A549 (cell line): ENCODE measurements around the gene CTNNA3. TPM values are rescaled to one million over a fixed set of nuclear protein-coding genes. Genes with fewer than 3 reads are reported as not detected.

Source experiments
- ATAC-seq, 2 experiments: fragments of 200-7000 bp in 1 of 2; fragments of >200 bp in 1 of 2; cut with Nextera tagmentation in 1 of 2; cut with Tn5 transposase in 1 of 2; 3 replicates each; pipeline versions ENCODE4 v1.8.0 to v1.9.1; 2018 to 2020; ENCODE audit warnings: mild to moderate bottlenecking in 1 of 2, moderate library complexity in 1 of 2
- CTCF ChIA-PET: fragments of 300-600 bp; sonication (Branson Sonifier 250); formaldehyde crosslinking; extraction: SDS; loops from one replicate; lab custom pipeline; 2021; ENCODE audit warnings: antibody characterized with exemption, inconsistent platforms; lab: Yijun Ruan, JAX
- POLR2A ChIA-PET: fragments of 350-600 bp; formaldehyde crosslinking; extraction: SDS; loops from one replicate; lab custom pipeline; 2021; ENCODE audit warnings: antibody characterized with exemption, inconsistent platforms; lab: Yijun Ruan, JAX
- DNase-seq, 2 experiments: peaks; one replicate each; pipeline versions ENCODE4 v3.0.0 to v3.0.0-alpha.2; 2011 to 2016; ENCODE audit warnings: low read depth in 1 of 2, low spot score in 1 of 2
- FAIRE-seq: peaks from 2 replicates; lab custom pipeline; 2011; peaks lifted over from hg19 to GRCh38; lab: Jason Lieb, UNC
- H3K27ac ChIP-seq, 2 experiments: fragments of >200 bp; sonication (Bioruptor Twin); formaldehyde crosslinking; 3 replicates each; pipeline ENCODE4 v1.5.1; 2016 to 2017
- H3K4me1 ChIP-seq: fragments of >200 bp; sonication (Bioruptor Twin); formaldehyde crosslinking; 3 replicates; pipeline ENCODE4 v1.6.1; 2016
- H3K4me2 ChIP-seq: fragments of >200 bp; sonication (Bioruptor Twin); formaldehyde crosslinking; 3 replicates; pipeline ENCODE4 v1.6.1; 2016
- H3K4me3 ChIP-seq: fragments of >200 bp; sonication (Bioruptor Twin); formaldehyde crosslinking; 3 replicates; pipeline ENCODE4 v1.5.1; 2016
- H3K9me3 ChIP-seq: fragments of >200 bp; sonication (Bioruptor Twin); formaldehyde crosslinking; 3 replicates; pipeline ENCODE4 v1.6.1; 2016
- EHMT2 ChIP-seq: fragments of 200-600 bp; sonication (generic); IDR thresholded peaks from 2 replicates; pipeline ENCODE4 v1.6.1; 2016; ENCODE audit warnings: antibody characterized with exemption, low read depth, mild to moderate bottlenecking, moderate library complexity
- FOSL2 ChIP-seq, 2 experiments: fragments of 450-650 bp in 1 of 2; fragments of >200 bp in 1 of 2; sonication (Bioruptor Twin) in 1 of 2; formaldehyde crosslinking; IDR thresholded peaks; 2 replicates each; pipeline versions ENCODE4 v1.5.0 to v1.6.1; 2016 to 2020; ENCODE audit warnings: mild to moderate bottlenecking in 1 of 2, moderate library complexity in 1 of 2
- FOXS1 ChIP-seq: fragments of 250-450 bp; sonication (Bioruptor Pico); IDR thresholded peaks from 2 replicates; pipeline ENCODE4 v1.5.0; 2020; ENCODE audit warnings: mild to moderate bottlenecking, moderate library complexity
- GATA3 ChIP-seq: IDR thresholded peaks from 2 replicates; pipeline ENCODE4 v1.6.1; 2012; ENCODE audit warnings: borderline replicate concordance
- HOXA7 ChIP-seq: fragments of 250-450 bp; sonication (Bioruptor Pico); IDR thresholded peaks from 2 replicates; pipeline ENCODE4 v1.5.0; 2020; ENCODE audit warnings: mild to moderate bottlenecking, moderate library complexity
- HOXB13 ChIP-seq: fragments of 250-450 bp; sonication (Bioruptor Pico); IDR thresholded peaks from 2 replicates; pipeline ENCODE4 v1.5.0; 2020; ENCODE audit warnings: low read depth, mild to moderate bottlenecking, moderate library complexity
- MAFK ChIP-seq: fragments of 450-650 bp; IDR thresholded peaks from 2 replicates; pipeline ENCODE4 v1.6.1; 2014; ENCODE audit not compliant: partially characterized antibody
- NFE2L2 ChIP-seq: fragments of 150-350 bp; conservative IDR thresholded peaks from 2 replicates; pipeline ENCODE4 v1.6.1; 2014; ENCODE audit warnings: low read length
- POLR2A ChIP-seq: IDR thresholded peaks from 2 replicates; pipeline ENCODE4 v1.6.1; 2012; ENCODE audit warnings: mild to moderate bottlenecking, low read length
- RARB ChIP-seq: fragments of 250-450 bp; sonication (Bioruptor Pico); IDR thresholded peaks from 2 replicates; pipeline ENCODE4 v1.8.0; 2021; ENCODE audit warnings: mild to moderate bottlenecking, moderate library complexity
- ZC3H11A ChIP-seq: fragments of 450-650 bp; IDR thresholded peaks from 2 replicates; pipeline ENCODE4 v1.6.1; 2014; ENCODE audit warnings: antibody characterized with exemption, mild to moderate bottlenecking
- ZFP36 ChIP-seq: fragments of 450-650 bp; IDR thresholded peaks from 2 replicates; pipeline ENCODE4 v1.6.1; 2014; ENCODE audit warnings: borderline replicate concordance; ENCODE audit not compliant: partially characterized antibody
- WGBS: methylation state at CpG from one replicate; pipeline ENCODE4 v1.1.6; 2017; ENCODE audit errors: missing lambda C conversion rate; 5-methylcytosine and 5-hydroxymethylcytosine counted together
- polyA plus RNA-seq, 4 experiments: library from polyadenylated mRNA; depleted of rRNA in 3 of 4; stranded (reverse); fragments of >200 nt; fragmentation: RNase III in 1 of 4; extraction: RNeasy Plus Mini Kit Qiagen cat#74134 plus additional on column Dnase treatment in 1 of 4; gene quantifications; 2 replicates in 3 of 4; 3 replicates in 1 of 4; pipeline ENCODE4 v1.2.3, GENCODE V29; 2011 to 2017
- TF ChIP-seq, protein P1 (sequence below): fragments of >200 bp; sonication (Bioruptor Twin); formaldehyde crosslinking; IDR thresholded peaks from 3 replicates; pipeline ENCODE4 v1.5.1; 2016
- TF ChIP-seq, protein P2 (sequence below): fragments of 250-450 bp; sonication (Bioruptor Pico); IDR thresholded peaks from 2 replicates; pipeline ENCODE4 v1.5.0; 2021; ENCODE audit warnings: mild to moderate bottlenecking, moderate library complexity, borderline replicate concordance
- TF ChIP-seq, protein P3 (sequence below): IDR thresholded peaks from 2 replicates; pipeline ENCODE4 v1.6.1; 2012
- TF ChIP-seq, protein P4 (sequence below): fragments of 150-350 bp; IDR thresholded peaks from 2 replicates; pipeline ENCODE4 v1.6.1; 2014; ENCODE audit warnings: low read depth, mild to moderate bottlenecking, low read length

CTNNA3 gene
- polyA plus RNA-seq, 2 of the 4 experiments (the other 2 are of a cell fraction): not detected

DNA sequence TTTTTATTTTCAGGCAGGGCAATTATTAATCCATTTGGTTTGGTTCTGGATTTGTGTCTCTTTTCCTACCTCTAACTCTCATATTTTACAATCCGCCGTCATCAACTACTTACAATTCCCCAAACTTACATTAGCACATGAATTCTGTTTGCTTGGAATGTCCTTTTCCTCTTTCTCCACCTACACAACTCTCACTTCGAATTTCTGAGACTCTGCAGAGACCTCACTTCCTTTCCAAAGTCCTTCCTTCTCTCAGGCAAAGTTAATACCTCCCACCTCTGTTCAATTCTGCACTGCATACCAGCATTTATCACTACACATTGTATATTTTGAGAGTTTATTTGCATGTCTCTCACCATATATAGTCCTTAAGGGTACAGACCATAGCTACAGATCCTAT, 892.8 kb downstream of the CTNNA3 start:
- WGBS: 29% methylated on average over 3 of the region's 3 CpGs
- POLR2A ChIA-PET: no interaction called here
- Histone ChIP-seq H3K4me2 (no peak overlapping the region), H3K4me1 (no peaks in the 10 kb centered on the region), H3K27ac (no peak overlapping the region), H3K9me3 (no peaks in the 10 kb centered on the region), H3K4me3 (no peak overlapping the region)
- CTCF ChIA-PET: no interaction called here
- DNase-seq (no peak), FAIRE-seq (no peak), ATAC-seq (no peak)
- no peak for TF ChIP-seq MAFK
- no peak for TF ChIP-seq RARB (CRISPR knock-in tag)
- TF ChIP-seq, protein P1, sequence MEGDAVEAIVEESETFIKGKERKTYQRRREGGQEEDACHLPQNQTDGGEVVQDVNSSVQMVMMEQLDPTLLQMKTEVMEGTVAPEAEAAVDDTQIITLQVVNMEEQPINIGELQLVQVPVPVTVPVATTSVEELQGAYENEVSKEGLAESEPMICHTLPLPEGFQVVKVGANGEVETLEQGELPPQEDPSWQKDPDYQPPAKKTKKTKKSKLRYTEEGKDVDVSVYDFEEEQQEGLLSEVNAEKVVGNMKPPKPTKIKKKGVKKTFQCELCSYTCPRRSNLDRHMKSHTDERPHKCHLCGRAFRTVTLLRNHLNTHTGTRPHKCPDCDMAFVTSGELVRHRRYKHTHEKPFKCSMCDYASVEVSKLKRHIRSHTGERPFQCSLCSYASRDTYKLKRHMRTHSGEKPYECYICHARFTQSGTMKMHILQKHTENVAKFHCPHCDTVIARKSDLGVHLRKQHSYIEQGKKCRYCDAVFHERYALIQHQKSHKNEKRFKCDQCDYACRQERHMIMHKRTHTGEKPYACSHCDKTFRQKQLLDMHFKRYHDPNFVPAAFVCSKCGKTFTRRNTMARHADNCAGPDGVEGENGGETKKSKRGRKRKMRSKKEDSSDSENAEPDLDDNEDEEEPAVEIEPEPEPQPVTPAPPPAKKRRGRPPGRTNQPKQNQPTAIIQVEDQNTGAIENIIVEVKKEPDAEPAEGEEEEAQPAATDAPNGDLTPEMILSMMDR: no peak
- TF ChIP-seq, all 56 proteins: peak for 0

DNA sequence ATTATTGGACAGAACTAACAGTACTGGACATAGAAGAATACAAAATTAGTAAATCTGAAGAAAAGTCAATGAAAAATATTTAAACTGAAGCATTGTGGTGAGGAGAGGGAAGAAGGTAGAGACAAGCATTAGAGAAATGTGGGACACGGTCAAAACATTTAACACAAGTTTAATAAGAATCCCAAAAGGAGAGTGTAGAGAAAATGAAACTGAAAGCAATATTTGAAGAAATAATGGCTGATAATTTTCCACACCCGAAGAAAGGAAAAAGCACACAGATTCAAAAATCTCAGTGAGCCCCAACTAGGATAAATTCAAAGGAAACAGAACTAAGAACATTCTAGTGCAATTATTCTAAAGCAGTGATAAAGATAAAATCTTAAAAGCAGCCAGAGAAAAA, 896.5 kb downstream of the CTNNA3 start:
- TF ChIP-seq ZFP36: no peak
- TF ChIP-seq EHMT2: no peak
- TF ChIP-seq, protein P2, sequence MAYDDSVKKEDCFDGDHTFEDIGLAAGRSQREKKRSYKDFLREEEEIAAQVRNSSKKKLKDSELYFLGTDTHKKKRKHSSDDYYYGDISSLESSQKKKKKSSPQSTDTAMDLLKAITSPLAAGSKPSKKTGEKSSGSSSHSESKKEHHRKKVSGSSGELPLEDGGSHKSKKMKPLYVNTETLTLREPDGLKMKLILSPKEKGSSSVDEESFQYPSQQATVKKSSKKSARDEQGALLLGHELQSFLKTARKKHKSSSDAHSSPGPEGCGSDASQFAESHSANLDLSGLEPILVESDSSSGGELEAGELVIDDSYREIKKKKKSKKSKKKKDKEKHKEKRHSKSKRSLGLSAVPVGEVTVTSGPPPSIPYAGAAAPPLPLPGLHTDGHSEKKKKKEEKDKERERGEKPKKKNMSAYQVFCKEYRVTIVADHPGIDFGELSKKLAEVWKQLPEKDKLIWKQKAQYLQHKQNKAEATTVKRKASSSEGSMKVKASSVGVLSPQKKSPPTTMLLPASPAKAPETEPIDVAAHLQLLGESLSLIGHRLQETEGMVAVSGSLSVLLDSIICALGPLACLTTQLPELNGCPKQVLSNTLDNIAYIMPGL: no peak
- no peak for TF ChIP-seq FOSL2 (IDR thresholded peaks at IDR 0.05)
- no peak for TF ChIP-seq FOSL2 (CRISPR knock-in tag; IDR thresholded peaks at IDR 0.05)
- no peak for TF ChIP-seq RARB (CRISPR knock-in tag)
- TF ChIP-seq, protein P3, sequence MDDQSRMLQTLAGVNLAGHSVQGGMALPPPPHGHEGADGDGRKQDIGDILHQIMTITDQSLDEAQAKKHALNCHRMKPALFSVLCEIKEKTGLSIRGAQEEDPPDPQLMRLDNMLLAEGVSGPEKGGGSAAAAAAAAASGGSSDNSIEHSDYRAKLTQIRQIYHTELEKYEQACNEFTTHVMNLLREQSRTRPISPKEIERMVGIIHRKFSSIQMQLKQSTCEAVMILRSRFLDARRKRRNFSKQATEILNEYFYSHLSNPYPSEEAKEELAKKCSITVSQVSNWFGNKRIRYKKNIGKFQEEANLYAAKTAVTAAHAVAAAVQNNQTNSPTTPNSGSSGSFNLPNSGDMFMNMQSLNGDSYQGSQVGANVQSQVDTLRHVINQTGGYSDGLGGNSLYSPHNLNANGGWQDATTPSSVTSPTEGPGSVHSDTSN: no peak
- no peak for TF ChIP-seq FOXS1 (CRISPR knock-in tag)
- TF ChIP-seq HOXB13 (CRISPR knock-in tag): no peak
- TF ChIP-seq GATA3: no peak
- TF ChIP-seq, protein P4, sequence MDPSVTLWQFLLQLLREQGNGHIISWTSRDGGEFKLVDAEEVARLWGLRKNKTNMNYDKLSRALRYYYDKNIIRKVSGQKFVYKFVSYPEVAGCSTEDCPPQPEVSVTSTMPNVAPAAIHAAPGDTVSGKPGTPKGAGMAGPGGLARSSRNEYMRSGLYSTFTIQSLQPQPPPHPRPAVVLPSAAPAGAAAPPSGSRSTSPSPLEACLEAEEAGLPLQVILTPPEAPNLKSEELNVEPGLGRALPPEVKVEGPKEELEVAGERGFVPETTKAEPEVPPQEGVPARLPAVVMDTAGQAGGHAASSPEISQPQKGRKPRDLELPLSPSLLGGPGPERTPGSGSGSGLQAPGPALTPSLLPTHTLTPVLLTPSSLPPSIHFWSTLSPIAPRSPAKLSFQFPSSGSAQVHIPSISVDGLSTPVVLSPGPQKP: no peak
- TF ChIP-seq MAFK: no peak
- TF ChIP-seq ZC3H11A: no peak
- TF ChIP-seq, all 56 proteins: peak for 0
- FAIRE-seq (no peak), ATAC-seq (no peak)

DNA sequence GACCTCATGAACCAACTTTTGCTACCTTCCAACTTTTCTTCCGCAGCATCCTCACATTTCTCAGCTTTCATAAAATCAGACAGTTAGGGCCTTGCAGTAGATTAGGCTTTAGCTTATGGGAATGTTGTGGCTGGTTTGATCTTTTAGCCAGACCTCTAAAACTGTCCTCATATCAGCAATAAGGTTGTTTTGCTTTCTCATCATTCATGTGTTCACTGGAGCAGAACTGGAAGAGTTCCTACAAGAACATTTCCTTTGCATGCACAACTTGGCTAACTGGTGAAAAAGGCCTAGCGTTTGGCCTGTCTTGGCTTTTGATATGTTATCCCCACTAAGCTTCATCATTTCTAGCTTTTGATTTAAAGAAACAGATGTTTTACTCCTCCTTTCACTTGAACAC, 900.1 kb downstream of the CTNNA3 start:
- ChIA-PET CTCF (no interaction called here), POLR2A (no interaction called here)
- FAIRE-seq: no peak
- Histone ChIP-seq H3K4me2 (no peak overlapping the region), H3K4me3 (no peak overlapping the region), H3K27ac (no peak overlapping the region), H3K4me1 (no peaks in the 10 kb centered on the region), H3K9me3 (no peaks in the 10 kb centered on the region)
- TF ChIP-seq POLR2A (no peak), HOXA7 (CRISPR knock-in tag) (no peak), NFE2L2 (no peak), EHMT2 (no peak)
- WGBS: 89% methylated on average over 2 of the region's 2 CpGs
- ATAC-seq: no peak
- no peak for DNase-seq

More for the DNA sequence above, 896.5 kb downstream of the CTNNA3 start:
- no peaks in the 10 kb centered on the region for H3K4me1 ChIP-seq
- H3K4me2 ChIP-seq: no peak overlapping the region
- POLR2A ChIA-PET: no interaction called here
- no peak overlapping the region for H3K4me3 ChIP-seq
- no peaks in the 10 kb centered on the region for H3K9me3 ChIP-seq
- CTCF ChIA-PET: no interaction called here
- DNase-seq: no peak
- WGBS: 2% methylated on average over 2 of the region's 2 CpGs
- no peak overlapping the region for H3K27ac ChIP-seq
